Posterior cingulate gyrus (tissue), 11 donors: ENCODE data around the gene KRTAP10-8.
"Not testable (repeated sequence)": the region's sequence is repeated elsewhere in the genome, so short reads cannot be mapped to it uniquely, and the experiment has no call there.

Experiments used
- DNase-seq, 10 donors: peaks; one replicate each; pipeline versions ENCODE4 v3.0.0 to v3.0.0-alpha.2; 2020 to 2021; ENCODE audit warnings: mixed read lengths in 3 of 10
- intact Hi-C: fragments of 100-400 bp; cut with DNase I; formaldehyde crosslinking; loops from one replicate; pipeline ENCODE4 v1.15.1; 2023

Gene KRTAP10-8

DNA sequence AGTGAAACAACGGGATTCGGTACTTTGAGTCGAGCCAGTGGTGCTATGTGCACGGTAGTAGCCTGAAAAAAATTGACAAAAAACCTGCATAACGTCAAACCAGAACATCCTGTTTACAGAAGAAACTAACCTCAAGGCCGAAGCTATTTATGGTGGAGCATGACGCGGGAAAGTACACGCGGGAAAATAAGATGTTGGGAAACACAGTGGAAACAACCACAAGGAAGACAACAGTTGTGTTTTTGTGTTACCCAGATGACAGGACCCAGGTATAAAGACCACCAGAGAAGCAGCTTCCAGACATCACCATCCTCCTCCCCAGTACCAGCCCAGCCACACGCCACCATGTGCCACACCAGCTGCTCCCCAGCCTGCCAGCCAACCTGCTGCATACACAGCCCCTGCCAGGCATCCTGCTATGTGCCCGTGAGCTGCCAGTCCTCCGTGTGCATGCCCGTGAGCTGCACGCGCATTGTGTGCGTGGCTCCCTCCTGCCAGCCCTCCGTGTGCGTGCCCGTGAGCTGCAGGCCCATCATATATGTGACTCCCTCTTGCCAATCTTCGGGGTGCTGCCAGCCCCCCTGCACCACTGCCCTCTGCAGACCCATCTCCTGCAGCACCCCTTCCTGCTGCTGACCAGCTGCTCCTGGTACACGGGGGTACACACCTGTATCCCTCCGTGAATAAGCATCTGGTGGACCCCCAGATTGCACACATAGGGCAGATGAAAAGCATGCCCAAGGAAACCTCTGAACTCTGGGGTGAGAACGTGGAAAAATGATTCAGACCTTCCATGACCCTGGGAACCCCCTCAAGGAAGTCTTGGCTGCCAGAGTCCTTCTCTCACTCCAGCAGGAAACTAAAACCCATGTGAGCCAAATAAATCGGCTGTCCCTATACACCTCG, 46.0 kb downstream of the KRTAP10-8 start, which contains the start of gene KRTAP12-3:
KRTAP12-3 (plus strand) TSS at position 298 of the 906 bp plus-strand sequence; CDS start at position 346, 48 bp downstream.
- peak in 1 of 10 donors; percentile 24 for DNase-seq
- intact Hi-C loops: no loop called here

DNA sequence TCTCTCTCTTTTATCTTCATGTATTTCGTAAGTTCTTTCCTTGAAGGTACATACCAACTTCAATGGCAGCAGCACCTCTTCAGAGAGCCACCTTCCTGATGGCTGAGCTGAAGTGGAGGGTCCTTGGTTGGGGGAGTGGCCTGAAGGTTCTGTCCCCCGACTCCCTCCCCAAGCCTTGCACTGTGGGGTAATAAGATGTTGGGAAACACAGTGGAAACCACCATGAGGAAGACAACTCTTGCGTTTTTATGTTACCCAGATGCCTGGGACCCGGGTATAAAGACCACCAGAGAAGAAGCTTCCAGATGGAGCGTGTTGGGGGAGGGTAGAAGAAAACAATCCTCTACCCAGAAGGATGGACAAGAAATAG, 46.6 kb downstream of the KRTAP10-8 start:
- DNase-seq: peak in 1 of 10 donors; percentile 13
- intact Hi-C loops: no loop called here

DNA sequence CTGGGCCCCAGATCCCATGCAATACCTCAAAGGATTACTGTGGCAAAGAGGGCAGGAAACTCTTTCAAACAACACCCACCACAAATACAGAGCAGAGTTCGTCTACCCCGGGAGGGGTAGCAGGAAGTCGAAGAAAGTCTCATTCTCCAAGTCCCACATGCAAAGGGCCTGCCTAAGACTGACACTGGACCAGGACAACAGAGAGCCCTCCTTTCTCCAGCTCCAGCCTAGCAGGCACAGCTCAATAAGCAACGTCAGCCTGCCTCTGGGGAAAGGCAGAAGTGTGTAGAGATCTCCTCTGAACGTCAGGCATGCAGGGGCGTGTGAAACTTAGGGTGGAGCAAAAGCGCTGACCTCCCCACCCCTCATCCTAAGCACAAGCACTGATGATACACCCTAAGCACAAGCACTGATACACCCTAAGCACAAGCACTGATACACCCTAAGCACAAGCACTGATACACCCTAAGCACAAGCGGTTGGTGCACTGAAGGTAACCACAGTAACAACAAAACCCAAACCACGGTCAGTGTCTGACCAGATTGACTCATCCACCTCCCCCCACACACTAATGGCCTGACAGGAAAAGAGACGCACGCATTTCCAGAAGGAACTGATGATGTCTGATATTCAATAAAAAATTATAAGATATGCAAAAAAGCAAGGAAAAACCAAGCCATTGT, 47.2 kb downstream of the KRTAP10-8 start:
- intact Hi-C loops: no loop called here
- peak in 1 of 10 donors; percentile 25 for DNase-seq

DNA sequence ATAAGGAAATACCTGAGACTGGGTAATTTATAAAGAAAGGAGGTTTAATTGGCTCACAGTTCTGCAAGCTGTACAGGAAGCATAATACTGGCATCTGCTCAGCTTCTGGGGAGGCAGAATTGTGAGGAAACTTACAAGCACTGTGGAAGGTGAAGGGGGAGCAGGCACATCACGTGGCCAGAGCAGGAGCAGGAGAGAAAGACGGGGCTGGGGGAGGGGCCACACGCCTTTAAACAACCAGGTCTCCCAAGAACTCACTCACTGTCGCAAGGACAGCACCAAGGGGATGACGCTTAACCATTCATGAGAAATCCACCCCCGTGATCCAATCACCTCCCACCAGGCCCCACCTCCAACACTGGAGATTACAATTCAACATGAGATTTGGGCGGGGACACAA, 49.7 kb downstream of the KRTAP10-8 start:
- DNase-seq, intact Hi-C loops: not testable (repeated sequence)
